Measurements from ENCODE around the gene PRKAB1.
A peak's percentile ranks its signal among the peaks of the same experiment; 100 is the strongest.
"Not testable (repeated sequence)": the region's sequence is repeated elsewhere in the genome, so short reads cannot be mapped to it uniquely, and the experiment has no call there.

Gene PRKAB1, protein sequence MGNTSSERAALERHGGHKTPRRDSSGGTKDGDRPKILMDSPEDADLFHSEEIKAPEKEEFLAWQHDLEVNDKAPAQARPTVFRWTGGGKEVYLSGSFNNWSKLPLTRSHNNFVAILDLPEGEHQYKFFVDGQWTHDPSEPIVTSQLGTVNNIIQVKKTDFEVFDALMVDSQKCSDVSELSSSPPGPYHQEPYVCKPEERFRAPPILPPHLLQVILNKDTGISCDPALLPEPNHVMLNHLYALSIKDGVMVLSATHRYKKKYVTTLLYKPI
- total RNA-seq: 37.1 to 49.6 (median 43.5) reads per million in 4 experiments

DNA sequence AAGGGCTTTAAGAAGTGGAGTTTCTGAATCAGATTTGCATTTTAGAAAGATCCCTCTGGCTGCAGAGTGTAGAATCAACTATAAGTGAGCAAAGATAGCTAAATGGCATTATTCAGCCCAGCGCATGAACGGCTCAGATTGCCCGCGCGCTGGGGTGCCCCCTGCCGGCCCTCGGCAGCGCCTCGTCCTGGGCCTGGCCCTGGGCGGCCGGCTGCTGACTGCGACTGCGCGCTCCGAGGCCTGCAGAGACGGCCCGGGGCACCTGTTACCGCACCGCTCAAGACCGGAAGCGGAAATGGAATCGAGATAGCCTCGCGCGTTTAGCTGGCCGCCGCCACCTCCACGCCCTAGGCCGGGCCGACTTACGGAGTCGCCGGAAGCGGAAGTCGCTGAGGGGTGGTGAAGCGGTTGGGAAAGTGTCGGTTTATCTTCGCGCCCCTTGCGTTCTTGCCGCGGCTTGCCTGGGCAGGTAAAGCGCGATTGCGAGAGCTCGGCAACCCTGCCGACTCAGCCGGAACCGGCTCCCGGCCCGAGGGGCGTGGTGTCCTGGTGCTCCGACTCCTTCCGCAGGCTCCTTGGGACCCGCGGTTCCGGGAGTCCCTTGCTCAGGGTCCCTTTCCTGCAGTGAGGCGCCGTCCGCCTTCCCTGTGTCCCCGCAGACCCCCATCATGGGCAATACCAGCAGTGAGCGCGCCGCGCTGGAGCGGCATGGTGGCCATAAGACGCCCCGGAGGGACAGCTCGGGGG is at the start of gene PRKAB1:
Gene PRKAB1 (plus strand): TSS at position 557 of the 747 bp plus-strand sequence. CDS start 112 bp downstream, at position 669.
- peak; percentile 88 for DNase-seq

DNA sequence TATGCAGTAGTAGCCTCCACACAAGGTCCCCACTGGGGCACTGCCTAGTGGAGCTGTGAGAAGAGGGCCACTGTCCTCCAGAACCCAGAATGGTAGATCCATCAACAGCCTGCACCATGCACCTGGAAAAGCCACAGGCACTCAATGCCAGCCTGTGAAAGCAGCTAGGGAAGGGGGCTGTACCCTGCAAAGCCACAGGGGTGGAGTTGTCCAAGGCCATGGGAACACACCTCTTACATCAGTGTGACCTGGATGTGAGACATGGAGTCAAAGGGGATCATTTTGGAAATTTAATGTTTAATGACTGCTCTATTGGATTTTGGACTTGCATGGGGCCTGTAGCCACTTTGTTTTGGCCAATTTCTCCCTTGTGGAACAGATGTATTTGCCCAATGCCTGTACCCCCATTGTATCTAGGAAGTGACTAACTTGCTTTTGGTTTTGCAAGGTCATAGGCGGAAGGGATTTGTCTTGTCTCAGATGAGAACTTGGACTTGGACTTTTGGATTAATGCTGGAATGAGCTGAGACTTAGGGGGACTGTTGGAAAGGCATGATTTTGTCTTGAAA is 49.5 kb upstream of the PRKAB1 start:
- not testable (repeated sequence) for DNase-seq

DNA sequence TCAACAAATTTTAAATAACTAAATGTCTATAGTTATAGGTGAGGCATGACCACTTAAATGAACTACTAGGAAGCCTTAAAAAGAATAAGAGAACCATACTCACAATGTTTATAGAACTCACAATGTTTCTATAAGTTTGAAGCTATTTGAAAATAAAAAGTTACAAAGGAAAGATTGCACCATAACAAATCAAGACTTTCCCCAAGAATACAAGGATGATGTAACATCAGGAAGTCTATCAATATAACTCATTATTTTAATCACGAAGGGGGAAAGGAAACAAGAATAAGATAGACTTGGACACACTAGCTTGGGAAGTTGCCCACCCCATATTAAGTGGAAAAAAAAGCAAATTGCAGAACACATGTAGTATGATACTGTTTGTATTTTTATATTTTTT is 47.4 kb upstream of the PRKAB1 start:
- DNase-seq: no peak

DNA sequence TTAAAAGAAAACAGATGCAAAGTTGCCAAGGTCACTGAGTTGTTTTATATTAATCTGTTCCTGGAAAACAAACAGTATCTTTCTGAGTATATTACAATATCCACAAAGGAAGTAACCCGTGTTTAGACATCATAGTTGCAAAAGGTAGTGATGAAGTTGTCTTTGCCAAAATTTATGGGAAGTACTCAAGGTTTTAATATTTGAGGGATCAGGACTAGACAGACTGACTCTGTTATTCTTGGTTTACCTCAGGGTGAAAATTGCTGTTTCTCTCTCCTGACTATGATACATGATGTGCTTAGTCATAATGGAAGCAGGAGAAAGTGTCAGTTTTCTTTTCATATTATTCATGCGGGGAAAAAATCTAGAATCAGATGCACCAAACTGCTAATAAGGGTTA is 46.1 kb upstream of the PRKAB1 start:
- DNase-seq: no peak

DNA sequence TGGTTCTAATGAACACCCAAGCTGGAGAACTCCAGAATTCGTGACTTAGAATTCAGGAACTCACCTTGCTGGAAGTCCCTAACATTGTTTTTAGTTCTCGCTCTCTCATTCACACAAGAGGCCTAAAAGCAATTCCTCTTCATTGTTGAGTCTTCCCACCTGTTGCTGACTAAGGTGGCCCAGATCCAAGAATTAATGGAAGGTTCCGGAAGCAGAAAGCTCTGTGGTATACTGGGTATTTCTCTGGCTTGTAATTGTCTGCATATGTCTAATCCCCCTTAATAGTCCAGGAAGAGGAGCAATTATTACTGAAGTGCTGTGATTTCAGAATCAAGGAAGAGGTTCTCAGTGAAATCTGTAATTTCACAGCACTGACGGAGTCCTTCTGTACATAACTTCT is 43.0 kb upstream of the PRKAB1 start:
- DNase-seq: no peak

DNA sequence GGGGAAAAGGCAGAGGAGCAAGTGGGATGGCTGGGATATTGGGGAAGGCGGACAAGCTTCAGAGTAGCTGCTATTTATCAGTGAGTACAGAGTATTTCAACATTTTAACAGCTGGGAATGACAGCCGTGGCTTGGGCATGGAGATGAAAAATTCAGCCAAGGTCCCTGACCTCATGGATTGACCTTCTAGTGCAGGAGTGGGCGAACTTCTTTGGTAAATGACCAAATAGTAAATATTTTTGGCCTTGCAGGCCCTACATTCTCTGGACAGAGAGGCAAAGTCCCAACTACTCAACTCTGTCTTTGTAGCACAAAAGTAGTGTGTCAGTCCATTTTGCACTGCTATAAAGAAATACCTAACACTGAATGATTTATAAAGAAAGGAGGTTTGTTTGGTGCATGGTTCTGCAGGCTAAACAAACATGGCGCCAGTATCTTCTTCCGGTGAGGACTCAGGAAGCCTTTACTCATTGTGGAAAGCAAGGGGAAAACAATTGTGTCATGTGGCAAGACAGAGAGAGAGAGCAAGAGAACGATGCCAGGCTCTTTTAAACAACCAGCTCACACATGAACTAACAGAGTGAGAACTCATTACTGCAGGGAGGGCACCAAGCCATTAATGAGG is 40.8 kb upstream of the PRKAB1 start:
- no peak for DNase-seq

DNA sequence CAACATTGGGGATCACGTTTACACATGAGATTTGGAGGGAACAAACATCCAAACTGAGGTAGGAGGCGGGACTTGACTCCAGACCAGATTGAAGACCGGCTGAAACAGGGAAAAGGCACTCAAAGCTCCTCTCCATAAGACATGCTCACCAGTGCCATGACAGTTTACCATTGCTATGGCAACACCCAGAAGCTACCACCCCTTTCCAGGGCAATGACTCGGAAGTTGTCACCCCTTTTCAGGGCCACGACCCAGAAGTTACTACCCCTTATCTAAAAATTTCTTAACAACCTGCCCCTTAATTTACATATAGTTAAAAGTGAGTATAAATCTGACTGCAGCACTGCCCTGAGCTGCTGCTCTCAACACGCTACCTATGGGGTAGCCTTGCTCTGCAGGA is 40.2 kb upstream of the PRKAB1 start:
- no peak for DNase-seq

DNA sequence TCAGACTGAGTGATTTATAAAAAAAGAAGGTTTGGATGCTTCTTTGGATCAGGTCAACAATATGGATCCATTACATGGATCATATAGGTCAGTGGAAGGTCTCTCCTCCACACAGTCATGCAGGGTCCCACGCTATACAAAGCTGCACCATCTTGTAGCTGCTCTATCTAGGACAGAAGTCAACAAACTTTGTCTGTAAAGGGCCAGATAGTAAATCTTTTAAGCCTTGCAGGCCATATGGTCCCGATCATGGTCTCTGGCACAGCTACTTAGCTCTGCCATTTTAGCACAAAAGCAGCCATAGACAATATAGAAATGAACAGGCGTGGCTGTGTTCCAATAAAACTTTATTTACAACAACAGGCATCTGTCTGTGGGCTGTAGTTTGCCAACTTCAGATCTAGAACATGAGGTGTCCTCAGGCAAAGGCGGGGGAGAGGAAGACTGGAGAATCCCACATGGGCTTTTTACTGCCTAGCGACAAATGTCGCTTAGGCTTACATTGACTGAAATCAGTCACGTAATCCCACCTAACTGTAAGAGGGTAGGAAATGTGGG is 37.6 kb upstream of the PRKAB1 start:
- no peak for DNase-seq

DNA sequence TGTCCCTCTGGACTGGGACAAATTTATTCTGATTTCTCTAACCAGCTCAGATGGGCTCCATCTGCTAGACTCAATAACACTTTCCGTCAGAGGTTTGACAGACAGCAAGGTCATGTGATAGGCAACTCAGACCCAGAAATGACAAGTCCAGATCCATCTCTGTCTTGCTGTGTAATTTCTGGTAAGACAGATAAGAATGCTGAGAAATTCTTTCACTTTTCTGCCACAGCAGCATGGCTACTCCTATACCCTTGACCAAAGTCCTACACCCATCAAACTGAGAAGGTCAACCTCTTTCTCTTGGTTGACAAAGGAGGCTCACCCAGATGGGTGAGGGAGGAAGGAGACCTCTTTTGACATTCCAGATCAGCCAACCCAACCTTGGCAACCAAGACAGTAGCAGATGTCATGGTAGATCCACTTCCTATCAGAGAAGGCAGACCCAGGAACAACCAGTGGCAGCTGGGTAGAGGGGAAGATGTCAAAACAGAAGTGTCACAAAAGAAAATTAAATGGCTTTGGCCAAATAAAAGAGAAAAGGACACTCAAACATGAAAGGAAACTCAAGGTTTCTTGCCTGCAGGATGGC is 36.9 kb upstream of the PRKAB1 start:
- no peak for DNase-seq

DNA sequence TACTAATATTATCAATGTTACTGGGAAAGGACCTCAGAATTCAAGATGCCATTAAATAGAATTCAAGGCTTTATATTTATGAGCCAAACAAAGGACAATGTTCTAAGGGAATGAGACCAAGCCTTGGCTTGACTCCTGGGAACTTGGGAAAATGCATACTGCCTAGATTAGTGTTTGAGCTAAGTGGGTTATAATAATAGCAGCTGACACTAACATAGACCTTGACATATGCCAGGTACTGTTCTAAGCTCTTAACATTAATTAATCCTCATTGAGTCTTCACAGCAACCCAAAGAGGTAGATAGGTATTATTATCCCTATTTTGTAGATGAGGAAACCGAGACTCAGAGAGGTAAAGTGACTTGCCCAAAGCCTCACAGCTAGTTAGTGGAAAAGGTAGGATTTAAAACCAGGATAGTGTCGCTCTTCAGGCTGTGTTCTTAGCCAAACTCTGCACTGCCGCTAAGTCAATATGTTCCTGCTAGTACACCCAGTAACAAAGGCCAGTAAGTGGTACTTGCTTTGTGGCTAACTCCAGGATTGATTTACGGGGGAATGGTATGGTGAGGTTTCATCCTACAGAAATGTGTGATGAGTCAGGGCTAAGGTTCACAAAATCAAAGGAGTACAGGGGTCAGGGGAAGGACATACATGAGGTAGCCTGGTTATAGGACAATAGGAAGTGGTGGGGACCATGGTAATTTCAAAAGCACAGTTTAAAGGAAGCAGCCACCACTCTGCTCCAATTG is 35.8 kb upstream of the PRKAB1 start:
- DNase-seq: no peak

DNA sequence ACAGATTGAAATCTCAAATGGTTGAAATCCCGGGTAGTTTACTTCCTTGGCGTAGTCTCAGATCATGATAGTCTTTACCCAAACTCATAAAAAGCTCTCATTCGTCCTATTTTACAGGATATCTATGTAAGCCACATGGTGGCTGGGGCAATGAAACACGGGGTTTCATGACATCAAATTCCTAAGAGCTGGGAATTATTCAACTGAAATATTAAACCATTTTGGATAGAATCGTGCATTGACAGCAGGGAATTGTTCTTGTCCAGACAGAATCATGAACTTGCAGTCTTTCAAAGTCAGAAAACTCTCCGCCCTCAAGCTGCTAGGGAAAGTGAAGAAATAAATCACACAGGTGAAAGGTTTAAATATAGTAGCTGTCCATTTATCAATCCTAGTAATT is 33.2 kb upstream of the PRKAB1 start:
- DNase-seq: no peak

DNA sequence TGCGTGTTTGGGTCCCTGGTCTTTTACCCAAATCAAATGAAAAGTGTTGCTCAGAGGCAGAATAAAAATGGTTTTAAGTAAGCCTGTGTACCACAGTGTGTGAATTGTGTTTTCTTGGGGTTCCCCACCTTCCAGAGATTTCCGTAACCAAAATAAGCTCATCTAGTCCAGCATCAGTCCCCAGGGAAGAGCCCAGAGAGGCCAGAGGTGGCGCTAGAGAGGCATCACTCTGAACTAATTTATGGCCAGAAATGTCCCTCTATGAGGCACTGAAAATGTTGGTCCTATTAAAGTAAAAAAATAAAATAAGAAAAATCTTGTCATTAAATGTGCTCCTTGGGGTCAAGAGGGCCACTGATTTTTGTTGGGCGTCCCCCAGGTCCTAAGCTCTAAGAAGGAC is 24.9 kb upstream of the PRKAB1 start:
- DNase-seq: no peak

DNA sequence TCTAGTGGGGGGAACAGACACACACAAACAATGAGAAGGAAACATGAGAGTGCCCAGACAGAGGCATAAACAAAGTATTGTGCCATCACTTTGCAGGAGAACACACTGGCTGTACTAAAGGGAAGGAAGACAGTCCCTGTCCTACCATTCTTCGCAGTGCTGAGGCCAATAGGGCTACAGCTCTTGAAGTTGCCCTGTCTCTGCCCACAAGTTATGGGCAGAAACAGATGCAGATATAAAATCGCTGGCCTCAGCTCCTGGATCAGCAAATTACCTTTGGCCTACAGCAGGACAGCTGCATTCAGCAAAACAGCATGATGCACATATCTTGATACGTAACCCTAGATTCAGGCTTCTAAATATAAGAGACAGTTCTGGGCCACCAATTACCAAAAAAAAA is 23.0 kb upstream of the PRKAB1 start:
- no peak for DNase-seq

DNA sequence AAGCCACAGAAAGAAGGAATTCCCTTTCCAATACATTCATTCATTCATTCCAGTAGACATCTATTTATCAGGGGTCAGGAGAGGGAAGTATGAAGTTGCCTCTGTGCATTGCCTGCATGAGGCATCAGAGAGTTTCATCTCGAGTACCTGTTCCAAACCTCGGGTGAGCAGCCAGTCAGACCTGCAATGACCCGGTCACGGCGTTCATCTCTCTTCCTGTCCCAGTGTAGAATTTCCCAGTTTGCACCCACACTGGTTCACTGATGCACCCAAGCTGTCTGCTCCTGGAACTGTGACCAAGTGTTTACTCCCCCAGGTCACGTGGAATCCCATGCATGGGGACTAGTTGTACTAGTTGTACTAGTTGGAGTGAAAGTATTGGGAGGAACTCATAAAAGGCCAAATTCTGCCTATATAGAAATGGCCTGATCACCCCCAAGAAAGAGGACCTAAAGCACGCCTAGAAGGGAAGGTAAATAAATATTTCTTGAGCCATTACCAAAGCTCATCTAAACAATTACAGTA is 22.3 kb upstream of the PRKAB1 start:
- DNase-seq: no peak

DNA sequence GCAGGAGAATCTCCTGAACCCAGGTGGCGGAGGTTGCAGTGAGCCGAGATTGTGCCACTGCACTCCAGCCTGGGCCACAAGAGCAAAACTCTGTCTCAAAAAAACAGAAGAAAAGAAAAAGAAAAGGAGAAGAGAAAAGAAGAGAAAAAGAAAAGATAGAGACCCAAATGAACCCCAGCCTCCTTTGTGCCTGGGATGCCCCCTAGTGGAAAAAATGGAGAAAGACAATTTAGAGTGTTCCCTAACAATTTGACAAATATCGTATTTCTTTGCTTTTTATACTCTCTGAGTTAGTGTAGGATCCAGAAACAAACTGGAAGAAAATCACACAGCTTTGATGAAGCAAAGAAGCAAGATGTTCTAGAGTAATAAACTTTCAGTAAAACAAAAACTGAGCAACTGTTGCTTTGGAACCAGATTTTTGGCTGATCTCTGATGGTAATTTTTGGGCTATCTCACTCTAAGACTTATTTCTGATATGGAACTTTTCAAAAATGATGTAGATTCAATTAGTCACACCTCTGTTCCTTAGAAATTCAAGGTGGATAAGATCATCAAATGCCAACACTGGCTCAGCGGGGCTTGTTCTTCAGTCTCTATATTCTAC is 18.6 kb upstream of the PRKAB1 start:
- DNase-seq: no peak

DNA sequence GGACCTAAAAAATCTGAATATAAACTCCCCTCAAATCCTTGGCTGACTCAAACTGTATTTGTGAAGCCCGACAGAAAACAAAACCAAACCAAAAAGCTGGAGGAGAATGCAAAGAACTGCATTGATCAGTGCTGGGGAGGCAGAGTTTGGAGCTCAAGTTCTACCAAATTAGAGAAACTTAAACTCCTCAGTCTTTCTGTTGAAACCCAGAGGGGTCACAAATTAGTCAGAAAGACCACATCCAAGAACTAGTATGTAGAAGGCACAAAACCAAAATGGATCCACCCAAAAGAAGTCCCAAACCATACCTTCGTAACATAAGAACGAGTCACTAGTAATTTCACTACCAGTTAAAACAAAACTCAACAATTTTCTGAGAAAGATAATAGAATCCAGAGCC is 15.3 kb upstream of the PRKAB1 start:
- no peak for DNase-seq

DNA sequence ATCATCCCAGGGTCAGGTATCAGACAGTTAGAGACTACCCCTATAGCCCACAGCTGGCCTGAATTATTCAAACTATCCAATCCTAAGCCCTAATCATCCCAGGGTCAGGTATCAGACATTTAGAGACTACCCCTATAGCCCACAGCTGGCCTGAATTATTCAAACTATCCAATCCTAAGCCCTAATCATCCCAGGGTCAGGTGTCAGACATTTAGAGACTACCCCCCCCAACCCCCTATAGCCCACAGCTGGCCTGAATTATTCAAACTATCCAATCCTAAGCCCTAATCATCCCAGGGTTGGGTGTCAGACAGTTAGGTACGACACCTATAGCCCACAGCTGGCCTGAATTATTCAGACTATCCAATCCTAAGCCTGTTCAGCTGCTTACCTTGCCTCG is 10.9 kb upstream of the PRKAB1 start:
- DNase-seq: not testable (repeated sequence)

DNA sequence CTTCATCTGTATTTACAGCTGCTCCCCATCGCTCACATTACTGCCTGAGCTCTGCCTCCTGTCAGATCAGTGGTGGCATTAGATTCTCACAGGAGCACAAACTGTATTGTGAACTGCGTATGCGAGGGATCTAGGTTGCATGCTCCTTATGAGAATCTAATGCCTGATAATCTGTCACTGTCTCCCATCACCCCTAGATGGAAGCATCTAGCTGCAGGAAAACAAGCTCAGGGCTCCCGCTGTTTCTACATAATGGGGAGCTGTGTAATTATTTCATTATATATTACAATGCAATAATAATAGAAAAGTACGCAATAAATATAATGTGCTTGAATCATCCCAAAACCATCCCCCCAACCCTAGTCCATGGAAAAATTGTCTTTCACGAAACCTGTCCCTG is 9.8 kb upstream of the PRKAB1 start:
- not testable (repeated sequence) for DNase-seq

DNA sequence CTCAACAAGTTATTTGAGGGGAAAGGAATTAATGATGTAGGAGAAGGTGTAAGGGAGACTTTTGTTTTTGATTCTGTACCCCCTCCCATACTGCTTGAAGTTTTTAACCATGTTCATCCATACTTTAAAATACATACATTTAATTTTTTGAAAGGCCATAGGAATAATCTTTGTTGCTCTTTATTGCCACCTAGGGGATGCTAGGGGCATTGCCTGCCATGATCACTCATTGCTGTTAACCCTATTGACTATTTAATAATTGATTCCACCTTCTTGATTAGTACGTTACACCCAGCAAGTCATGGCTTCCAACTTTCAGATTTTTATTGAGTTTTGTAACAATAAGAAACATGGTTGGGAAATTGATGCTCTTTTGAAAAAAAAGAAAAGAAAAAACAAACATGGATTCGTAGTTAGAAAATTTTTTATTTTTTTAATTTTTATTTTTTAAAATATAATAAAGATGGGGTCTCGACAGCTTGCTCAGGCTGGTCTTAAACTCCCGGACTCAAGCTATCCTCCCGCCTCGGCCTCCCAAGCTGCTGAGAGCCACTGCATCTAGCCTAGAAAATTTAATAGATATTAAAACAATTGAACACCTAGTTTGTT is 8.5 kb upstream of the PRKAB1 start:
- DNase-seq: peak; percentile 18

DNA sequence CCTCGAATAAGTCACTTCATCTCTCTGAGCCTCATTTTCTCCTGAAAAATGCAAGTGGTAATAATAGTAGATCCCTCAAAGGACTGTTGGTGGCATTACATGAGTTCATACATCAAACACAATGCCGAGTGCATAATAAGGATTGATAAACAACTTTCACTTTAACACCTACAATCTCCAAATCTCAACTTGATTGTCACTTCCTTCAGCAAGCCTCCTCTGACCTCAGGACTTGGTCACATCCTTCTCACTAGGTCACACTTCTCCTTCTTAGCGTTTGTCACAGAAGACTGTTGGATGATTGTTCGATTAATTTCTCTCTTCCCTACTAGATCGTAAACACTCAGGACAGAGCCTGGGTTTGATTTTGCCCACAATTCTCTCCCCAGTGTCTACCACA is 7.9 kb upstream of the PRKAB1 start:
- no peak for DNase-seq

DNA sequence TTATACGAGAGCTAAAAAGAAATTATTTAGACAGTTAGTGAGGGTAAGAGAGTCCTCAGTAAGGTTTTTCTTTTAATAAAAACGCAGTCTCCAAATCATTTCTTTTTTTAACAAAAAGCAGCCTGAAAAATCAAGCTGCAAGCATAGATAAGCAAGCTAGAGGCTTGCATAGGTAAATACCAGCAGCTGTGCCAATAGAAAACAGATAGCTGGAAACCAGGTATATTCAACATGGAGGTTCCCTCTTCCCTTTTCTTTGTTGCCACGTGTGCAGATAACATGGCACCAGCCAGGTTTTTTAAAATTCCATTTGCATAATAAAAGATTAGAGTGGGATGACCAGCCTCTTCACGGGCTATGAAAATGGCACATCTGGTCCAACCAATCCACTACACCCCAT is 6.1 kb upstream of the PRKAB1 start:
- no peak for DNase-seq
